HS-27A (cell line): ENCODE data around the gene ZER1.
"Not testable (repeated sequence)": the region's sequence is repeated elsewhere in the genome, so short reads cannot be mapped to it uniquely, and the experiment has no call there.

Experiments used
- DNase-seq: peaks from one replicate; pipeline ENCODE4 v3.0.0-alpha.2; 2012; ENCODE audit warnings: low read depth, missing footprints

Gene ZER1

GRCh38 chr9:128787659-128788058 lies 15.9 kb upstream of the ZER1 start:
- DNase-seq: no peak

- peak; percentile 46 for DNase-seq
Measured at GRCh38 chr9:128786681-128787601, 15.2 kb upstream of the ZER1 start, which contains the start of gene TBC1D13. TBC1D13 (plus strand) TSS chr9:128787253; CDS start chr9:128787354, 101 bp downstream.

- no peak for DNase-seq
Measured at GRCh38 chr9:128785427-128785826, 13.7 kb upstream of the ZER1 start.

GRCh38 chr9:128782669-128783068 lies 10.9 kb upstream of the ZER1 start:
- no peak for DNase-seq

GRCh38 chr9:128781187-128782070 lies 9.7 kb upstream of the ZER1 start:
- DNase-seq: no peak

GRCh38 chr9:128780093-128780492 lies 8.4 kb upstream of the ZER1 start:
- DNase-seq: not testable (repeated sequence)

- no peak for DNase-seq
Measured at GRCh38 chr9:128774804-128775203, 3.1 kb upstream of the ZER1 start.

GRCh38 chr9:128773049-128773448 lies 1.3 kb upstream of the ZER1 start:
- no peak for DNase-seq

GRCh38 chr9:128771094-128771721 lies 519 bp downstream of the ZER1 start:
- DNase-seq: no peak

GRCh38 chr9:128770286-128771030 lies 1.3 kb downstream of the ZER1 start:
- no peak for DNase-seq

- DNase-seq: no peak
Measured at GRCh38 chr9:128768606-128769005, 3.1 kb downstream of the ZER1 start.

- no peak for DNase-seq
Measured at GRCh38 chr9:128765499-128765898, 6.2 kb downstream of the ZER1 start.

GRCh38 chr9:128764361-128764760 lies 7.4 kb downstream of the ZER1 start:
- DNase-seq: no peak

GRCh38 chr9:128762671-128763449 lies 8.9 kb downstream of the ZER1 start:
- DNase-seq: no peak

- DNase-seq: no peak
Measured at GRCh38 chr9:128757602-128758001, 14.1 kb downstream of the ZER1 start.

GRCh38 chr9:128753627-128754026 lies 18.1 kb downstream of the ZER1 start:
- DNase-seq: no peak

- DNase-seq: no peak
Measured at GRCh38 chr9:128750926-128751595, 20.7 kb downstream of the ZER1 start.

- no peak for DNase-seq
Measured at GRCh38 chr9:128747241-128747640, 24.5 kb downstream of the ZER1 start.

- no peak for DNase-seq
Measured at GRCh38 chr9:128743421-128743820, 28.3 kb downstream of the ZER1 start.

- no peak for DNase-seq
Measured at GRCh38 chr9:128742401-128742800, 29.3 kb downstream of the ZER1 start.
